SJSA1 (cell line): ENCODE results near the gene GNG13. TPM values are rescaled to one million over a fixed set of nuclear protein-coding genes. Genes with fewer than 3 reads are reported as not detected.
"Not testable (repeated sequence)": the region's sequence is repeated elsewhere in the genome, so short reads cannot be mapped to it uniquely, and the experiment has no call there.

ENCODE experiments used
- DNase-seq, 2 experiments: peaks; one replicate each; pipeline ENCODE4 v3.0.0-alpha.2; 2015 to 2020; ENCODE audit warnings: low spot score in 2 of 2, low read depth in 1 of 2
- H3K27ac ChIP-seq: fragments of 250-450 bp; sonication (Bioruptor Pico); 2 replicates; pipeline ENCODE4 v1.5.1; 2020; ENCODE audit warnings: mild to moderate bottlenecking, moderate library complexity
- H3K27me3 ChIP-seq: fragments of 250-450 bp; sonication (Bioruptor Pico); replicated peaks from 2 replicates; pipeline ENCODE4 v1.5.1; 2020; ENCODE audit warnings: mild to moderate bottlenecking, moderate library complexity
- H3K36me3 ChIP-seq: fragments of 250-450 bp; sonication (Bioruptor Pico); 2 replicates; pipeline ENCODE4 v1.5.1; 2020; ENCODE audit warnings: mild to moderate bottlenecking
- H3K4me1 ChIP-seq: fragments of 250-450 bp; sonication (Bioruptor Pico); replicated peaks from 2 replicates; pipeline ENCODE4 v1.6.1; 2021; ENCODE audit warnings: mild to moderate bottlenecking
- H3K4me3 ChIP-seq: fragments of 250-450 bp; sonication (Bioruptor Pico); 2 replicates; pipeline ENCODE4 v1.5.1; 2020; ENCODE audit warnings: mild to moderate bottlenecking
- H3K9me3 ChIP-seq: fragments of 250-450 bp; sonication (Bioruptor Pico); replicated peaks from 2 replicates; pipeline ENCODE4 v1.5.1; 2020; ENCODE audit warnings: mild to moderate bottlenecking
- total RNA-seq: library from RNA; depleted of rRNA; stranded (reverse); fragments of >200 nt; shearing (Covaris generic); gene quantifications from 2 replicates; pipeline ENCODE4 v1.2.3, GENCODE V29; 2014

GNG13 gene
- total RNA-seq, 1 experiment from 2014 or later = not detected

- Histone ChIP-seq H3K4me3 (no peak overlapping the region), H3K27ac (no peak overlapping the region), H3K9me3 (peaks cover 2% of the 10 kb centered on the region; the same call in 1 of the 2 replicates), H3K36me3 (no peaks in the 10 kb centered on the region), H3K27me3 (peaks cover 11% of the 10 kb centered on the region; the same call in 1 of the 2 replicates), H3K4me1 (no peaks in the 10 kb centered on the region)
- DNase-seq = no peak
Observed at GRCh38 chr16:839643-840408, 39.3 kb upstream of the GNG13 start.

GRCh38 chr16:838741-839140, 38.2 kb upstream of the GNG13 start:
- Histone ChIP-seq H3K27ac (no peak overlapping the region), H3K4me1 (no peaks in the 10 kb centered on the region), H3K36me3 (no peaks in the 10 kb centered on the region), H3K27me3 (peaks cover 12% of the 10 kb centered on the region; the same call in 1 of the 2 replicates), H3K9me3 (peaks cover 2% of the 10 kb centered on the region; the same call in 1 of the 2 replicates), H3K4me3 (no peak overlapping the region)
- DNase-seq = no peak

- not testable (repeated sequence) for DNase-seq, H3K4me3 ChIP-seq, H3K27ac ChIP-seq, H3K4me1 ChIP-seq, H3K9me3 ChIP-seq, H3K27me3 ChIP-seq, H3K36me3 ChIP-seq
Observed at GRCh38 chr16:836822-837221, 36.3 kb upstream of the GNG13 start.

- H3K9me3 ChIP-seq = peaks cover 2% of the 10 kb centered on the region; the same call in 1 of the 2 replicates
- H3K4me1 ChIP-seq = no peaks in the 10 kb centered on the region
- no peak for DNase-seq
- no peaks in the 10 kb centered on the region for H3K36me3 ChIP-seq
- H3K27ac ChIP-seq = no peak overlapping the region
- no peak overlapping the region for H3K4me3 ChIP-seq
- 0 out of 2 replicates have a peak, but pooled peaks cover 4% of the 10 kb centered on the region for H3K27me3 ChIP-seq
Observed at GRCh38 chr16:836221-836620, 35.7 kb upstream of the GNG13 start.

GRCh38 chr16:835373-835772, 34.8 kb upstream of the GNG13 start:
- Histone ChIP-seq H3K4me3 (no peak overlapping the region), H3K9me3 (peaks cover 2% of the 10 kb centered on the region; the same call in 1 of the 2 replicates), H3K27me3 (peaks cover 9% of the 10 kb centered on the region; the same call in 1 of the 2 replicates), H3K4me1 (no peaks in the 10 kb centered on the region), H3K36me3 (no peaks in the 10 kb centered on the region), H3K27ac (no peak overlapping the region)
- no peak for DNase-seq

- DNase-seq = no peak
- Histone ChIP-seq H3K9me3 (peaks cover 2% of the 10 kb centered on the region; the same call in 1 of the 2 replicates), H3K4me3 (no peak overlapping the region), H3K27me3 (peaks cover 12% of the 10 kb centered on the region; the same call in 1 of the 2 replicates), H3K27ac (no peak overlapping the region), H3K36me3 (no peaks in the 10 kb centered on the region), H3K4me1 (no peaks in the 10 kb centered on the region)
Observed at GRCh38 chr16:833411-833810, 32.9 kb upstream of the GNG13 start.

- no peak overlapping the region for H3K27ac ChIP-seq
- no peaks in the 10 kb centered on the region for H3K4me1 ChIP-seq
- H3K27me3 ChIP-seq = peaks cover 12% of the 10 kb centered on the region; the same call in 1 of the 2 replicates
- no peak for DNase-seq
- no peaks in the 10 kb centered on the region for H3K36me3 ChIP-seq
- H3K9me3 ChIP-seq = peaks cover 2% of the 10 kb centered on the region; the same call in 1 of the 2 replicates
- H3K4me3 ChIP-seq = no peak overlapping the region
Observed at GRCh38 chr16:832652-833336, 32.3 kb upstream of the GNG13 start.

GRCh38 chr16:831571-832413, 31.3 kb upstream of the GNG13 start:
- H3K9me3 ChIP-seq = peaks cover 2% of the 10 kb centered on the region; the same call in 1 of the 2 replicates
- no peak overlapping the region for H3K4me3 ChIP-seq
- H3K27ac ChIP-seq = no peak overlapping the region
- no peak for DNase-seq
- H3K27me3 ChIP-seq = peaks cover 18% of the 10 kb centered on the region
- no peaks in the 10 kb centered on the region for H3K36me3 ChIP-seq
- H3K4me1 ChIP-seq = no peaks in the 10 kb centered on the region

GRCh38 chr16:830871-831570, 30.5 kb upstream of the GNG13 start:
- Histone ChIP-seq H3K4me1 (no peaks in the 10 kb centered on the region), H3K4me3 (no peak overlapping the region), H3K36me3 (no peaks in the 10 kb centered on the region), H3K27ac (no peak overlapping the region), H3K27me3 (peaks cover 22% of the 10 kb centered on the region), H3K9me3 (no peaks in the 10 kb centered on the region; the same call in 1 of the 2 replicates)
- DNase-seq = no peak

- peaks cover 29% of the 10 kb centered on the region for H3K27me3 ChIP-seq
- peaks cover 4% of the 10 kb centered on the region; the same call in 1 of the 2 replicates for H3K4me1 ChIP-seq
- H3K36me3 ChIP-seq = no peaks in the 10 kb centered on the region
- DNase-seq = no peak
- no peaks in the 10 kb centered on the region for H3K9me3 ChIP-seq
- no peak overlapping the region for H3K27ac ChIP-seq
- no peak overlapping the region for H3K4me3 ChIP-seq
Observed at GRCh38 chr16:830107-830870, 29.8 kb upstream of the GNG13 start.

GRCh38 chr16:828891-829290, 28.4 kb upstream of the GNG13 start:
- H3K27me3 ChIP-seq = peaks cover 35% of the 10 kb centered on the region
- DNase-seq = no peak

GRCh38 chr16:827513-827912, 27.0 kb upstream of the GNG13 start:
- H3K27ac ChIP-seq = no peak overlapping the region
- DNase-seq = no peak
- no peaks in the 10 kb centered on the region for H3K9me3 ChIP-seq
- peaks cover 33% of the 10 kb centered on the region for H3K27me3 ChIP-seq
- H3K36me3 ChIP-seq = no peaks in the 10 kb centered on the region
- H3K4me3 ChIP-seq = no peak overlapping the region
- H3K4me1 ChIP-seq = peaks cover 8% of the 10 kb centered on the region; the same call in 1 of the 2 replicates

More at GRCh38 chr16:828891-829290, 28.4 kb upstream of the GNG13 start:
- no peaks in the 10 kb centered on the region for H3K36me3 ChIP-seq
- no peak overlapping the region for H3K27ac ChIP-seq
- H3K9me3 ChIP-seq = no peaks in the 10 kb centered on the region
- peaks cover 8% of the 10 kb centered on the region; the same call in 1 of the 2 replicates for H3K4me1 ChIP-seq
- H3K4me3 ChIP-seq = no peak overlapping the region
